ENCODE results near the gene TMEM163. TPM values are rescaled to one million over a fixed set of nuclear protein-coding genes. Genes with fewer than 3 reads are reported as not detected.

The TMEM163 gene
- total and polyA plus RNA-seq, 12 donors: 0.16 to 1.7 (median 0.37) TPM

DNA sequence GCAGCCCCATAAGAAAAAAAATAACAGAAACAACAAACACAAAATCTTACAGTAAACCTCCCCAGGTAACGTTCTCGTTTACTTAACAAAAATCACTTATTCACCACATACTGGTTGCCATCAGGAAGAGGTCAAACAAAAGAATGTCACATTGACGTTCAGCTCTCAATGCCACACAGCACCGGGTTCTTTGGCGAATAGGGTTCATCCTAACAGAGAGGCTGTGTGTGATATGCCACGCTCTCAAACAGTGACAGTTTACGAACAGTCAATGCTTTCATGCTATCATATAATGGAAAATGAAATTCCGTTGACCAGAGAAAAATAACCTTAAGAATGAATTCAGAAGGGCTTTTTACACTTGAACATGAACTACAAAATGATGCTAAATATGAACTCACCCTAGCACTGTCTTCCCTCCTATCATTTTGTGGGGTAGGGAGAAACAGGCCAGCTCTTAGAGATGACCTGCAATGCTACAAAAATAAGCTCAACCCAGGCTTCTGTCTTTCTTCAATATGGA lies 2.0 kb downstream of the TMEM163 start:
- no peaks in the 10 kb centered on the region for H3K9me3 ChIP-seq

DNA sequence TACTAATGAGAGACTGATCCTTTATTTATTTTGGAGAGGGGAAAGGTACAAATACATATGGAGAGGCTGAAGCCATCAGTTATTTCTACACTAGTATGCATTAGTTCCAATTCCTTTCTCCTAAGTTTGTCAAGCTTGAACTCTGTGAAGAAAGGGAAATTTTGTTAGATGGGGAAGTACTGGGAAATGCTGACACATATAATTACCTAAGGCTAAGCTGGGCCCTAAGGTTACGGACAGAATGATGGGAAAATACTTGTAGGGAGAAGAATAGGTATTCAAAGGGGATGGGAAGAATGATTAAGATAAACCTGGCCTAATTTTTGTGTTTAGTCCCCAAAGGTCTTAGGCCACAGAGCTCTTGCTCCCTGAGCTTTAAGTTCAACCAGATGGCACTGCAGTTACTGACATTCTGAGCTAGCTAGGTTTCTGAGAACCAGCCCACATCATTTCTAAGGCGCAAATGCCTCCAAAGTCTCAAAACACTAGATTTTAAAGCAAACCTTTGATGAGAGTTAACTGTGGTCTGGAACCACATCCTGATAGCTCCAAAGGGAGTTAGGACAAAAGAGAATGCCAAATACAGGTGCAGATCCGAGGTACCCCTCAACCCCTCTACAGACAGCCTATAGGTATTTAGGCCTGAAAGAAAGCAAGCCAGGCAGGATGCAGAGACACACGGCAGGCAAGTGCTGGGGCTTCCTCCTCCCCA lies 2.7 kb downstream of the TMEM163 start:
- no peak for ATAC-seq
- 72 to 75% methylated on average over 4 of the region's 4 CpGs for WGBS, 2 donors
- Histone ChIP-seq H3K27ac (no peak overlapping the region), H3K36me3 (no peaks in the 10 kb centered on the region), H3K9me3 (no peaks in the 10 kb centered on the region), H3K4me1 (peaks cover 0 to 35% (median 14%) of the 10 kb centered on the region in 9 donors), H3K4me3 (no peak overlapping the region), H3K27me3 (peaks cover 11 to 96% (median 72%) of the 10 kb centered on the region in 7 donors)
- DNase-seq: no peak
- TF ChIP-seq CTCF (IDR thresholded peaks at IDR 0.05): no peak
- intact Hi-C loops (cut with DNase I): loop anchor here in 1 of 10 donors (5.0 kb wide), 1 partner anchor 379 kb away; no protein-coding TSS in a partner anchor

More for the DNA sequence above, 2.0 kb downstream of the TMEM163 start:
- 46 to 71% methylated on average over 8 of the region's 8 CpGs for WGBS, 2 donors
- Histone ChIP-seq H3K4me3 (peak overlapping the region in 2 of 10 donors; percentile 66 to 70), H3K36me3 (no peaks in the 10 kb centered on the region), H3K4me1 (peaks cover 0 to 28% (median 14%) of the 10 kb centered on the region in 9 donors), H3K27ac (no peak overlapping the region), H3K27me3 (peaks cover 11 to 98% (median 69%) of the 10 kb centered on the region in 7 donors)
- DNase-seq (no peak), ATAC-seq (no peak)
- TF ChIP-seq CTCF (IDR thresholded peaks at IDR 0.05): no peak
- intact Hi-C loops (cut with DNase I): loop anchor here in 1 of 10 donors (5.0 kb wide), 1 partner anchor 379 kb away; no protein-coding TSS in a partner anchor

DNA sequence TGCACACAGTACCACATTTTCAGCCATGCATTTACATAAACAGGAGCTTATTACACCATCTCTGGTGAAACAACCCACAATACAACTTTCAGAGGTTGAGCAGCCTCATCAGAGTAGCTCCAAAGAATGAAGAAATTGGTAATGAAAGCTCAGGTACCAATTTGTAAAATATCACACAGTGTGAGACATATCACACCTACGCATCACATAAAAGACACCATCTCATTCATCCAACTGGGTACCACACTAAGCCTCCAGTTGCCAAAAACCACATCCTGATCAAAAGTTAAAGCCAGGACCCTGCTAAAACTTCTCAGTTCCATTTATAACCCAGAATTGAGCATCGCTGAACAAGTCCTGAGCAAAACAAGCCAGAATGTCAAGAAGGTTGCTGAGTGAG lies 4.6 kb downstream of the TMEM163 start:
- Histone ChIP-seq H3K9me3 (no peaks in the 10 kb centered on the region), H3K36me3 (no peaks in the 10 kb centered on the region), H3K27ac (no peak overlapping the region), H3K4me3 (no peak overlapping the region), H3K4me1 (peaks cover 0 to 38% (median 14%) of the 10 kb centered on the region in 9 donors), H3K27me3 (peaks cover 8 to 97% (median 77%) of the 10 kb centered on the region in 7 donors)
- TF ChIP-seq CTCF (IDR thresholded peaks at IDR 0.05): no peak
- 95 to 98% methylated on average over 2 of the region's 2 CpGs for WGBS, 2 donors
- no peak for ATAC-seq
- no peak for DNase-seq
- intact Hi-C loops (cut with DNase I): loop anchor here in 1 of 10 donors (5.0 kb wide), 1 partner anchor 37 kb away; no protein-coding TSS in a partner anchor

DNA sequence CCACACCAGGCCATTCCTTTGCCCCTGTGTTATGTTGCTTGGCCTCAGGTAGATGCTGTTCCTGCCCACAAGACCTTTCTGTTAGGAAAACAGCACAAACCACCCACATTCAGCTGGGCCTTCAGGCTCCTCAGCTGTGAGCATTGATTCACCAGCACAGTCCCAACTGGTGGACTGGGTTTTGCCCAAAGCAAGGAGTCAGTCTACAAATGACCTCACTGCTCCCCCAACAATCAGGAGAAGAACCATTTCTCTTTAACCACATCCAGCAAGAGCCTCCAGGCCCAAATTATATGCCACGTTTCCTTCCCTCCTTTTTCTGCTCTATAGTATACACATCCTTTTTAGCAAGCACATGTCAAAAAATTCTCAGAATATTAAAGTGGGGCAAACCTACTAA lies 5.2 kb downstream of the TMEM163 start:
- peaks cover 5 to 97% (median 73%) of the 10 kb centered on the region in 7 donors for H3K27me3 ChIP-seq
- no peak overlapping the region for H3K27ac ChIP-seq
- no peak for TF ChIP-seq CTCF (IDR thresholded peaks at IDR 0.05)

More for the DNA sequence above, 5.2 kb downstream of the TMEM163 start:
- H3K9me3 ChIP-seq: no peaks in the 10 kb centered on the region
- ATAC-seq (no peak), DNase-seq (no peak)
- intact Hi-C loops (cut with DNase I): loop anchor here in 1 of 10 donors (5.0 kb wide), 1 partner anchor 36 kb away; no protein-coding TSS in a partner anchor
- WGBS, 2 donors: 88 to 91% methylated on average over 1 of the region's 1 CpG
- H3K4me1 ChIP-seq: peaks cover 0 to 38% (median 13%) of the 10 kb centered on the region in 9 donors
- no peaks in the 10 kb centered on the region for H3K36me3 ChIP-seq
- no peak overlapping the region for H3K4me3 ChIP-seq

Measured in heart right ventricle (tissue), 16 donors.